GM12878 (cell line): ENCODE results near the gene NOS3.

ENCODE experiments used
- BACH1 ChIP-seq: fragments of 450-650 bp; IDR thresholded peaks from 2 replicates; pipeline ENCODE4 v1.6.1; 2017; ENCODE audit warnings: mild to moderate bottlenecking, borderline replicate concordance
- FOXK2 ChIP-seq: fragments of 450-650 bp; IDR thresholded peaks from 2 replicates; pipeline ENCODE4 v1.6.1; 2017; ENCODE audit warnings: mild to moderate bottlenecking, moderate library complexity
- FOXM1 ChIP-seq: IDR thresholded peaks from 2 replicates; pipeline ENCODE4 v1.6.1; 2012; ENCODE audit warnings: low read depth, mild to moderate bottlenecking, inconsistent platforms, low read length, moderate library complexity
- HDAC2 ChIP-seq: fragments of 200-600 bp; sonication (generic); IDR thresholded peaks from 2 replicates; pipeline ENCODE4 v1.6.1; 2017
- JUND ChIP-seq: IDR thresholded peaks from 2 replicates; pipeline ENCODE4 v1.6.1; 2012; ENCODE audit warnings: low read depth, mild to moderate bottlenecking, low read length, improper control_type of control experiment, moderate library complexity
- LARP7 ChIP-seq: fragments of 450-650 bp; IDR thresholded peaks from 2 replicates; pipeline ENCODE4 v1.6.1; 2017; ENCODE audit warnings: mild to moderate bottlenecking
- POLR2A ChIP-seq: IDR thresholded peaks from 2 replicates; pipeline ENCODE4 v1.6.1; 2011; ENCODE audit warnings: low read depth, mild to moderate bottlenecking, low read length
- SIN3A ChIP-seq: IDR thresholded peaks from 2 replicates; pipeline ENCODE4 v1.6.1; 2012; ENCODE audit warnings: low read depth, low read length, improper control_type of control experiment
- TCF7 ChIP-seq: IDR thresholded peaks from 2 replicates; pipeline ENCODE4 v1.6.1; 2014; ENCODE audit warnings: antibody characterized with exemption, borderline replicate concordance
- ZNF24 ChIP-seq: fragments of 450-650 bp; IDR thresholded peaks from 2 replicates; pipeline ENCODE4 v1.6.1; 2017; ENCODE audit warnings: antibody characterized with exemption, mild to moderate bottlenecking
- TF ChIP-seq, protein P1 (sequence below): IDR thresholded peaks from 2 replicates; pipeline ENCODE4 v1.6.1; 2012; ENCODE audit warnings: low read length, inconsistent platforms
- TF ChIP-seq, protein P2 (sequence below): IDR thresholded peaks from 2 replicates; pipeline ENCODE4 v1.6.1; 2011; ENCODE audit warnings: low read depth, mild to moderate bottlenecking, low read length, moderate library complexity, borderline replicate concordance; ENCODE audit errors: extremely low read depth
- TF ChIP-seq, protein P3 (sequence below), 3 experiments: IDR thresholded peaks in 2 of 3; conservative IDR thresholded peaks in 1 of 3; 2 replicates each; pipeline ENCODE4 v1.5.1; 2011; ENCODE audit warnings: low read depth in 3 of 3, low read length in 3 of 3, mild to moderate bottlenecking in 3 of 3, control low read depth in 2 of 3, moderate library complexity in 2 of 3, inconsistent platforms in 1 of 3, mixed read lengths in 1 of 3; ENCODE audit not compliant: control insufficient read depth in 2 of 3, insufficient read depth in 1 of 3; ENCODE audit errors: extremely low read depth in 1 of 3

DNA sequence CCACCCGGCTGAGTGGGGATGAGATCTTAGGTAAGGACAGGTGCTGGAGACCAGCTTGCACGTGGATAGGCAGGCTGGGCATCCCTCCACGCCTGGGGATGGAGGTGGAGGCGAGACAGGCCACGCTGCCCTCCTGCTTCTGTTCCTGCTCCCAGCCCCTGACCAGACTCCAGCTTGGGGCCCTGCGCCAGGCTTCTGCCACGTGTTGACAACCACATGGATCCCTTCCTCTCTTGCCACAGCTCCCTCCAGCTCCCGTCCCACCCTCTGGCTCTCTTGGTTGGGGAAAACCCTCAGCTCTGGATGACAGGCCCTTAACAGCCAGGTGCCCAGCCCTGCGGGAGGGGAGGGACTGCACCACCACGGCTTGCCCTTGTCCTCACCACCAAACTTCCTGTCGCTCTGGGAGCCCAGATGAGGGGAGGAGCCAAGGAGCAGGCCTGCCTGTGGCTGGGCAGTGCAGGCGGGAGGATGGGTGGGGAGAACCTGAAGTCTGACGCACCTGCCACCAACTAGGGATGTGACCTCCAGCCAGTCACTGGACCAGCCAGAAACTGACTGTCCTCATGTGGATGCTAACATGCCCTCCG is 48.7 kb upstream of the NOS3 start:
- TF ChIP-seq JUND: no peak
- TF ChIP-seq POLR2A: no peak
- TF ChIP-seq SIN3A: no peak
- TF ChIP-seq BACH1: no peak
- TF ChIP-seq, protein P1, sequence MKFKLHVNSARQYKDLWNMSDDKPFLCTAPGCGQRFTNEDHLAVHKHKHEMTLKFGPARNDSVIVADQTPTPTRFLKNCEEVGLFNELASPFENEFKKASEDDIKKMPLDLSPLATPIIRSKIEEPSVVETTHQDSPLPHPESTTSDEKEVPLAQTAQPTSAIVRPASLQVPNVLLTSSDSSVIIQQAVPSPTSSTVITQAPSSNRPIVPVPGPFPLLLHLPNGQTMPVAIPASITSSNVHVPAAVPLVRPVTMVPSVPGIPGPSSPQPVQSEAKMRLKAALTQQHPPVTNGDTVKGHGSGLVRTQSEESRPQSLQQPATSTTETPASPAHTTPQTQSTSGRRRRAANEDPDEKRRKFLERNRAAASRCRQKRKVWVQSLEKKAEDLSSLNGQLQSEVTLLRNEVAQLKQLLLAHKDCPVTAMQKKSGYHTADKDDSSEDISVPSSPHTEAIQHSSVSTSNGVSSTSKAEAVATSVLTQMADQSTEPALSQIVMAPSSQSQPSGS: no peak
- TF ChIP-seq TCF7: no peak
- TF ChIP-seq LARP7: no peak
- no peak for TF ChIP-seq FOXK2
- TF ChIP-seq ZNF24: no peak
- TF ChIP-seq FOXM1: no peak
- TF ChIP-seq, protein P2, sequence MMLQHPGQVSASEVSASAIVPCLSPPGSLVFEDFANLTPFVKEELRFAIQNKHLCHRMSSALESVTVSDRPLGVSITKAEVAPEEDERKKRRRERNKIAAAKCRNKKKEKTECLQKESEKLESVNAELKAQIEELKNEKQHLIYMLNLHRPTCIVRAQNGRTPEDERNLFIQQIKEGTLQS: no peak
- TF ChIP-seq, protein P3, sequence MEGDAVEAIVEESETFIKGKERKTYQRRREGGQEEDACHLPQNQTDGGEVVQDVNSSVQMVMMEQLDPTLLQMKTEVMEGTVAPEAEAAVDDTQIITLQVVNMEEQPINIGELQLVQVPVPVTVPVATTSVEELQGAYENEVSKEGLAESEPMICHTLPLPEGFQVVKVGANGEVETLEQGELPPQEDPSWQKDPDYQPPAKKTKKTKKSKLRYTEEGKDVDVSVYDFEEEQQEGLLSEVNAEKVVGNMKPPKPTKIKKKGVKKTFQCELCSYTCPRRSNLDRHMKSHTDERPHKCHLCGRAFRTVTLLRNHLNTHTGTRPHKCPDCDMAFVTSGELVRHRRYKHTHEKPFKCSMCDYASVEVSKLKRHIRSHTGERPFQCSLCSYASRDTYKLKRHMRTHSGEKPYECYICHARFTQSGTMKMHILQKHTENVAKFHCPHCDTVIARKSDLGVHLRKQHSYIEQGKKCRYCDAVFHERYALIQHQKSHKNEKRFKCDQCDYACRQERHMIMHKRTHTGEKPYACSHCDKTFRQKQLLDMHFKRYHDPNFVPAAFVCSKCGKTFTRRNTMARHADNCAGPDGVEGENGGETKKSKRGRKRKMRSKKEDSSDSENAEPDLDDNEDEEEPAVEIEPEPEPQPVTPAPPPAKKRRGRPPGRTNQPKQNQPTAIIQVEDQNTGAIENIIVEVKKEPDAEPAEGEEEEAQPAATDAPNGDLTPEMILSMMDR (IDR thresholded peaks at IDR 0.05 in 2 of 3, conservative IDR thresholded peaks at IDR 0.05 in 1 of 3; ENCODE audit: control insufficient read depth in 2 of 3, extremely low read depth in 1 of 3, insufficient read depth in 1 of 3, low read depth in 3 of 3, low read length in 3 of 3): no peak
- no peak for TF ChIP-seq HDAC2
